ENCODE results near the gene GMCL1. TPM values are rescaled to one million over a fixed set of nuclear protein-coding genes. Genes with fewer than 3 reads are reported as not detected.
A peak's percentile ranks its signal among the peaks of the same experiment; 100 is the strongest.

GMCL1 gene
- total and polyA plus RNA-seq, 8 donors, result 7.6 to 15.4 (median 9.4) TPM

GRCh38 chr2:69835666-69836065 lies 6.2 kb downstream of the GMCL1 start:
- no peak for TF ChIP-seq CTCF (IDR thresholded peaks at IDR 0.05)
- no peaks in the 10 kb centered on the region for H3K27me3 ChIP-seq
- H3K27ac ChIP-seq, result no peak overlapping the region
- peaks cover 0 to 10% (median 0%) of the 10 kb centered on the region in 3 donors for H3K36me3 ChIP-seq
- no peaks in the 10 kb centered on the region for H3K9me3 ChIP-seq
- ATAC-seq, result no peak
- DNase-seq, result no peak
- no peak for FAIRE-seq
- peaks cover 0 to 9% (median 0%) of the 10 kb centered on the region in 3 donors for H3K4me1 ChIP-seq
- WGBS, 2 donors, result 76 to 82% methylated on average over 2 of the region's 2 CpGs
- H3K4me3 ChIP-seq, result no peak overlapping the region
- intact Hi-C loops (cut with DNase I), result no loop called here

- Histone ChIP-seq H3K9me3 (no peaks in the 10 kb centered on the region), H3K4me3 (no peak overlapping the region), H3K27ac (no peak overlapping the region), H3K27me3 (no peaks in the 10 kb centered on the region), H3K36me3 (peaks cover 0 to 16% (median 0%) of the 10 kb centered on the region in 3 donors), H3K4me1 (peaks cover 0 to 5% (median 0%) of the 10 kb centered on the region in 3 donors)
- intact Hi-C loops (cut with DNase I), result no loop called here
- WGBS, 2 donors, result 49 to 50% methylated on average over 5 of the region's 5 CpGs
- no peak for TF ChIP-seq CTCF (IDR thresholded peaks at IDR 0.05)
- ATAC-seq, result no peak
- DNase-seq, result no peak
- no peak for FAIRE-seq
Observed at GRCh38 chr2:69836316-69836715, 6.9 kb downstream of the GMCL1 start.

GRCh38 chr2:69837533-69837932 lies 8.1 kb downstream of the GMCL1 start:
- no peak overlapping the region for H3K4me3 ChIP-seq
- H3K27ac ChIP-seq, result no peak overlapping the region
- 92 to 93% methylated on average over 2 of the region's 2 CpGs for WGBS, 2 donors
- no peaks in the 10 kb centered on the region for H3K4me1 ChIP-seq
- no peaks in the 10 kb centered on the region for H3K9me3 ChIP-seq
- no peaks in the 10 kb centered on the region for H3K27me3 ChIP-seq
- H3K36me3 ChIP-seq, result peaks cover 0 to 22% (median 0%) of the 10 kb centered on the region in 3 donors
- intact Hi-C loops (cut with DNase I), result no loop called here
- FAIRE-seq (no peak), ATAC-seq (no peak), DNase-seq (no peak)
- TF ChIP-seq CTCF (IDR thresholded peaks at IDR 0.05), result no peak

- intact Hi-C loops (cut with DNase I), result no loop called here
- H3K9me3 ChIP-seq, result no peaks in the 10 kb centered on the region
- H3K27me3 ChIP-seq, result no peaks in the 10 kb centered on the region
- H3K27ac ChIP-seq, result no peak overlapping the region
- DNase-seq, result no peak
- H3K4me1 ChIP-seq, result no peaks in the 10 kb centered on the region
- no peak for ATAC-seq
- peak; percentile 71 for FAIRE-seq
- no peak overlapping the region for H3K4me3 ChIP-seq
- no peak for TF ChIP-seq CTCF (IDR thresholded peaks at IDR 0.05)
- H3K36me3 ChIP-seq, result peaks cover 0 to 31% (median 7%) of the 10 kb centered on the region in 3 donors
Observed at GRCh38 chr2:69843993-69844392, 14.5 kb downstream of the GMCL1 start.

GRCh38 chr2:69844560-69844959 lies 15.1 kb downstream of the GMCL1 start:
- Histone ChIP-seq H3K36me3 (peaks cover 0 to 27% (median 7%) of the 10 kb centered on the region in 3 donors), H3K9me3 (no peaks in the 10 kb centered on the region), H3K27me3 (no peaks in the 10 kb centered on the region), H3K4me1 (no peaks in the 10 kb centered on the region), H3K27ac (no peak overlapping the region), H3K4me3 (no peak overlapping the region)
- WGBS, 2 donors, result 89 to 99% methylated on average over 3 of the region's 3 CpGs
- FAIRE-seq, result no peak
- intact Hi-C loops (cut with DNase I), result no loop called here
- ATAC-seq, result no peak
- DNase-seq, result no peak
- TF ChIP-seq CTCF (IDR thresholded peaks at IDR 0.05), result no peak
